PC-3 (cell line): ENCODE data around the gene SUPT16H.

Experiments
- EZH2 ChIP-seq: fragments of 300-600 bp; sonication (generic); IDR thresholded peaks from one replicate; pipeline ENCODE4 v1.6.1; 2017; ENCODE audit warnings: antibody characterized with exemption, mild to moderate bottlenecking, low read length; ENCODE audit not compliant: unreplicated experiment
- TF ChIP-seq, protein P1 (sequence below): fragments of 300-600 bp; sonication (generic); conservative IDR thresholded peaks from 2 replicates; pipeline ENCODE4 v1.5.1; 2017; ENCODE audit warnings: antibody characterized with exemption, low read depth, mild to moderate bottlenecking, low read length

DNA sequence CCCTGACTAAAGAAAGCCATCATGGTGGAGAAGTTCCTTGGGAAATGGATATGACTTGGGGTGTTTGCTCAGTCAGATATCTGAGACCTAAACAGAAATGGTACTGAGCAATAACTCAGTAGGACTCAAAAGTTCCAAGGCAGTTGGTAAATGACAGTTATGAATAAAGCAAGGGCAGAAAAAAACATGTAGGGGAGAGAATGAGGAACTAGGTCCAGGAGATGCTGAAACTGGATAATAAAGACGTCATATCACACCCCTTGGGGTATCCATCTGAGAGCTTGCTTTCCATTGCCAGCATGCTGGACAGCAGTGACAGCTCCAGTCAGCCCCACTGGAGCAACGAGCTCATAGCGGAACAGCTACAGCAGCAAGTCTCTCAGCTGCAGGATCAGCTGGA, 66.4 kb downstream of the SUPT16H start:
- TF ChIP-seq, protein P1, sequence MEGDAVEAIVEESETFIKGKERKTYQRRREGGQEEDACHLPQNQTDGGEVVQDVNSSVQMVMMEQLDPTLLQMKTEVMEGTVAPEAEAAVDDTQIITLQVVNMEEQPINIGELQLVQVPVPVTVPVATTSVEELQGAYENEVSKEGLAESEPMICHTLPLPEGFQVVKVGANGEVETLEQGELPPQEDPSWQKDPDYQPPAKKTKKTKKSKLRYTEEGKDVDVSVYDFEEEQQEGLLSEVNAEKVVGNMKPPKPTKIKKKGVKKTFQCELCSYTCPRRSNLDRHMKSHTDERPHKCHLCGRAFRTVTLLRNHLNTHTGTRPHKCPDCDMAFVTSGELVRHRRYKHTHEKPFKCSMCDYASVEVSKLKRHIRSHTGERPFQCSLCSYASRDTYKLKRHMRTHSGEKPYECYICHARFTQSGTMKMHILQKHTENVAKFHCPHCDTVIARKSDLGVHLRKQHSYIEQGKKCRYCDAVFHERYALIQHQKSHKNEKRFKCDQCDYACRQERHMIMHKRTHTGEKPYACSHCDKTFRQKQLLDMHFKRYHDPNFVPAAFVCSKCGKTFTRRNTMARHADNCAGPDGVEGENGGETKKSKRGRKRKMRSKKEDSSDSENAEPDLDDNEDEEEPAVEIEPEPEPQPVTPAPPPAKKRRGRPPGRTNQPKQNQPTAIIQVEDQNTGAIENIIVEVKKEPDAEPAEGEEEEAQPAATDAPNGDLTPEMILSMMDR, result no peak
- TF ChIP-seq EZH2, result no peak
